Mesothelial cell of epicardium (in vitro differentiated cells): ENCODE data around the gene GMIP. TPM values are rescaled to one million over a fixed set of nuclear protein-coding genes. Genes with fewer than 3 reads are reported as not detected.

Experiments used
- DNase-seq, 2 experiments: peaks; one replicate each; pipeline ENCODE4 v3.0.0; 2021; ENCODE audit warnings: low spot score in 2 of 2; ENCODE audit not compliant: unreplicated experiment in 2 of 2
- H3K27ac Mint-ChIP-seq: 2 replicates; pipeline ENCODE4 v1.8.0; 2021; ENCODE audit warnings: mixed read lengths
- H3K27me3 Mint-ChIP-seq: 2 replicates; pipeline ENCODE4 v1.8.0; 2021; ENCODE audit warnings: low read depth, mixed read lengths
- H3K36me3 Mint-ChIP-seq: 2 replicates; pipeline ENCODE4 v1.8.0; 2021; ENCODE audit warnings: mixed read lengths
- H3K4me1 Mint-ChIP-seq: 2 replicates; pipeline ENCODE4 v1.8.0; 2021; ENCODE audit warnings: mixed read lengths
- H3K4me3 Mint-ChIP-seq: 2 replicates; pipeline ENCODE4 v1.8.0; 2021; ENCODE audit warnings: mild to moderate bottlenecking, moderate library complexity, mixed read lengths
- H3K9me3 Mint-ChIP-seq: 2 replicates; pipeline ENCODE4 v1.8.0; 2021; ENCODE audit warnings: mixed read lengths
- total RNA-seq: library from RNA; stranded (reverse); gene quantifications from 3 replicates; pipeline ENCODE4 v1.2.1, GENCODE V29; 2021
- TF ChIP-seq, protein P1 (sequence below): fragments of 200-600 bp; sonication (generic); IDR thresholded peaks from one replicate; pipeline ENCODE4 v1.5.0; 2021; ENCODE audit warnings: antibody characterized with exemption; ENCODE audit not compliant: unreplicated experiment

The GMIP gene
- total RNA-seq, 1 donor from 2014 or later: 25.1 TPM

DNA sequence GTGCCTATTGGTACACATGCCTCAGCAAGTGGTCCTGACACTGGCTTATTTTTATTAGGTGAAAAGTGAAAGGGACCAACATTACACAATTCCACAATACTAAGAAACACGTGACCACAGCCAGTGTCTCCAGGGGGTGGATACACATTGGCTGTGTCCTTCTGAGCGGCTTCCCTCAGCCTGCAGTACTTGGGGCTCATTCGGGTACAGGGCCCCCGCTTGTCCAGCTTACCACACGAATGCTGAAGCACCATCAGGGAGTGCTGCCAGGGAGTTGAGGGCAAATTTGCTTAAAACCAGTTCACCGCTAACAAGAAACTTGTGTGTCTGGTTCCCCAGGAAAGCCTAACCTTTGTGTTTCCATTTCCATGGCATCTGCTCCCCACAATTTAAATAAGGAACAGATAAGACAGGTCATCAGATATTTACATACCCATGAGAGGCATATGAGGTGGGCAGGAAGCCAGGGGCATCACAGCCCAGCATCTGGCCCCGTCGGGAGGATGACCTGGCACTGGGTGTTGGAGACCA, 48.2 kb downstream of the GMIP start:
- peaks cover 6% of the 10 kb centered on the region for H3K36me3 Mint-ChIP-seq

DNA sequence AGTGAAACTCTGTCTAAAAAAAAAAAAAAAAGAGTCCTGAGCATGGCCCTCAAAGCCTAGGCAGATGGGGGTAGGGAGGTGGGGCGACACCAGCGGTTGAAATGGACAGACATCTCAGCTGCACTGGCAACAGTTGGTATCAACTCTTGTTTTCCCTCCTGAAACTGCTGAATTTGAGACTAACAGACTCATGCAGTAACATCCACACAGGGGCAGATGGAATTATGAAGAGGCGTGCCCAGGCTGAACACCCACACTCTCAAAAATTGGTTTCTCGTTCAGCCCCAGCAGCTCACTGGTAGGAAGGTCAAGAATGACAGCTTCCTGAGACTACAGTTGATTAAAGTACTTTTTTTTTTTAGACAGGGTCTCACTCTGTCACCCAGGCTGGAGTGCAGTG, 49.1 kb downstream of the GMIP start:
- DNase-seq: no peak
- H3K27me3 Mint-ChIP-seq: no peaks in the 10 kb centered on the region
- no peak overlapping the region for H3K27ac Mint-ChIP-seq
- TF ChIP-seq, protein P1, sequence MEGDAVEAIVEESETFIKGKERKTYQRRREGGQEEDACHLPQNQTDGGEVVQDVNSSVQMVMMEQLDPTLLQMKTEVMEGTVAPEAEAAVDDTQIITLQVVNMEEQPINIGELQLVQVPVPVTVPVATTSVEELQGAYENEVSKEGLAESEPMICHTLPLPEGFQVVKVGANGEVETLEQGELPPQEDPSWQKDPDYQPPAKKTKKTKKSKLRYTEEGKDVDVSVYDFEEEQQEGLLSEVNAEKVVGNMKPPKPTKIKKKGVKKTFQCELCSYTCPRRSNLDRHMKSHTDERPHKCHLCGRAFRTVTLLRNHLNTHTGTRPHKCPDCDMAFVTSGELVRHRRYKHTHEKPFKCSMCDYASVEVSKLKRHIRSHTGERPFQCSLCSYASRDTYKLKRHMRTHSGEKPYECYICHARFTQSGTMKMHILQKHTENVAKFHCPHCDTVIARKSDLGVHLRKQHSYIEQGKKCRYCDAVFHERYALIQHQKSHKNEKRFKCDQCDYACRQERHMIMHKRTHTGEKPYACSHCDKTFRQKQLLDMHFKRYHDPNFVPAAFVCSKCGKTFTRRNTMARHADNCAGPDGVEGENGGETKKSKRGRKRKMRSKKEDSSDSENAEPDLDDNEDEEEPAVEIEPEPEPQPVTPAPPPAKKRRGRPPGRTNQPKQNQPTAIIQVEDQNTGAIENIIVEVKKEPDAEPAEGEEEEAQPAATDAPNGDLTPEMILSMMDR: no peak
- H3K4me1 Mint-ChIP-seq: peaks cover 14% of the 10 kb centered on the region
- H3K36me3 Mint-ChIP-seq: peaks cover 6% of the 10 kb centered on the region
- H3K9me3 Mint-ChIP-seq: no peaks in the 10 kb centered on the region
- no peak overlapping the region for H3K4me3 Mint-ChIP-seq

More for the DNA sequence above, 48.2 kb downstream of the GMIP start:
- no peak for DNase-seq
- H3K27me3 Mint-ChIP-seq: no peaks in the 10 kb centered on the region
- H3K27ac Mint-ChIP-seq: peak overlapping the region; percentile 43
- H3K9me3 Mint-ChIP-seq: no peaks in the 10 kb centered on the region
- H3K4me1 Mint-ChIP-seq: peaks cover 14% of the 10 kb centered on the region
- H3K4me3 Mint-ChIP-seq: no peak overlapping the region
- TF ChIP-seq, protein P1: no peak

DNA sequence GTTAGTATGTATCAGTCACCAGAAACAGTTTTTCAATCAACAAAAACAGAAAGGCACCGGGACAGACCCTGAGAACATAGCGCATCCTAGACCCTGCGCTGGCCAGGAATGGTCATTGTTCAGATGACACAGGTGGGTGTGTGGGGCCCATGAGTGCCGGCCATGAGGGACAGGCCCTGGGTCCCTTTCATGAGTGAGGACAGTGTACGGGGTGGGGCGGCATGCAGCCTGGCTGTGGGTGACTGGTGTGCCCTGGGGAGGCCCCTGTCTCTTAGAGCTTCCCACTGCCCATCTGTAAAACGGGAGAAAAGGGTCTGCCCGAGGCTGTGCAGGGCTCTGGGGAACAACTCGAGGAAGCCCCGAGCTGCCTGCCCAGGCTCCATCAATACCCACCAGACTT, 50.8 kb downstream of the GMIP start:
- DNase-seq: no peak
- Mint-ChIP-seq H3K27me3 (no peaks in the 10 kb centered on the region), H3K36me3 (peaks cover 2% of the 10 kb centered on the region), H3K9me3 (no peaks in the 10 kb centered on the region), H3K27ac (no peak overlapping the region), H3K4me1 (peaks cover 14% of the 10 kb centered on the region), H3K4me3 (no peak overlapping the region)
- TF ChIP-seq, protein P1: no peak

DNA sequence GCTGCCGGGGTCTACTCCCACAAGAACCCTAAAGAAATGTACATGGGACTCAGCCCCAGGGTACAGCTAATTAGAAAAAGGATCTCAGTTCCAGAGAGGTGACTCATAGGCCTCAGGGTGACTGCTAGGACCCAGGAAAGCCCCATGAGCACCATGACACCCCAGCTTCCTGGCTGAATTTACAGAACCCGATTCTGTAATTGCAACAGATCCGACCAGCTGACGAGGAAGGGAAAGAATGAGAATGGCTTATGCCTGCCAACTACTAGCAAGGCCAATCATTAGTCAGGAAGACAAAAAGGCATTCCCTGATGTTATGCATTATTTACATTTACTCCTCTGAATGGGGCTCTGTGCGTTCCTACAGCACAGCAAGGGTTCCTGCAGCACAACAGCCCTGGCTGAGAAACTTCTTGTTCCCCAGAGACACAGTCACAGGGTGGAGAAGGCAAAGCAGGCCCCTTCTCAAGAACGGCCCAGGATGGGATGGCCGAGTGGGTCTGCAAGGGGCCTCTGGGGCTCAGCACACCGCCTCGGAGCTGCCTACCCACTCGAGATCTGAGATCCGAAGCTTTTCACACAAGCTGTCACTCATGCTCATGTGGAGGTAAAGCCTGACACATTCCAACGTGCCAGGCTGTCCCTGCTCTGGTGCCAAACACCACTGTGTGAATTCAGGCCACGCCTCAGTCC, 52.2 kb downstream of the GMIP start:
- no peaks in the 10 kb centered on the region for H3K27me3 Mint-ChIP-seq
- H3K4me3 Mint-ChIP-seq: no peak overlapping the region
- H3K36me3 Mint-ChIP-seq: peaks cover 2% of the 10 kb centered on the region
- no peaks in the 10 kb centered on the region for H3K9me3 Mint-ChIP-seq
- peak overlapping the region; percentile 82 for H3K27ac Mint-ChIP-seq
- H3K4me1 Mint-ChIP-seq: peaks cover 14% of the 10 kb centered on the region
- DNase-seq: no peak
- TF ChIP-seq, protein P1: no peak

DNA sequence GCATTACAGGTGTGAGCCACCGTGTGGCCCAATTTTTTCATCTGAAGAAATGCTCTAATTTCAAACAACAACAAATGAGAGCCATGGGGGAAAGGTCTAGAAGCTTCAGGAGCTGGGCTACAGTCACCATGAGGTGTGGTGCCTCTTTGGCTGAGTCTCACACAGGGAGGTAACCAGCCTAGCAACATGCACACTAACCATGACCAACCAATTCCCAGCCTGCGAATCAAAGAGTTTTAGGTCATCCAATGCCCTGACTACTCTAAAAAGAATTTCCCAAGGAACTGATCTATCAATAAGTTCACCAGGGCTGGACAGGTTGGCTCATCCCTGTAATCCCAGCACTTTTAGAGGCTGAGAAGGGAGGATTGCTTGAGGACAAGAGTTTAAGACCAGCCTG, 54.9 kb downstream of the GMIP start:
- Mint-ChIP-seq H3K27ac (no peak overlapping the region), H3K9me3 (no peaks in the 10 kb centered on the region), H3K4me1 (peaks cover 8% of the 10 kb centered on the region), H3K36me3 (no peaks in the 10 kb centered on the region), H3K27me3 (no peaks in the 10 kb centered on the region), H3K4me3 (no peak overlapping the region)
- TF ChIP-seq, protein P1: no peak
- DNase-seq: no peak

DNA sequence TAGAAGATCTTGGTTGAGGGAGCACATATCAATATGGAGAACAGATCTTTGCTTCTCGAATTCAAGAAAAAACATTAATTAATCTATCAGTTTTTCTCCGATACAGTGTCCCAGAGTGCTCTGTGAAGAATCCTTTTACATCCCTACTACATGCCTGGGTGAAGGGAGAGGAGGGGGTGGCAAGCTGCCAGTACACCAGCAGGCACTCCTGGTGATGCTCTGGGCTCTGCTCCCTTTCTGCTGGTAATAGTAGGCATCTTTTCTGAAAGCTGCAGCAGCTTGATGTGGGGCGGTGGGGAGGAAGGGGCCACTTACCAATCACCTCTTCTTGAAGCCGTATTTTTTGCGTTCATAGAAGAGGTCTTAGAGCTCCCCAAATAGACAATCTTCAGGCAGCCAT, 55.7 kb downstream of the GMIP start:
- TF ChIP-seq, protein P1: no peak
- no peaks in the 10 kb centered on the region for H3K36me3 Mint-ChIP-seq
- no peaks in the 10 kb centered on the region for H3K27me3 Mint-ChIP-seq
- no peak for DNase-seq
- no peaks in the 10 kb centered on the region for H3K9me3 Mint-ChIP-seq
- peaks cover 8% of the 10 kb centered on the region for H3K4me1 Mint-ChIP-seq
- no peak overlapping the region for H3K4me3 Mint-ChIP-seq
- H3K27ac Mint-ChIP-seq: no peak overlapping the region
